Suprapubic skin (tissue), 4 donors: Measurements from ENCODE around the gene IQCN. TPM values are rescaled to one million over a fixed set of nuclear protein-coding genes. Genes with fewer than 3 reads are reported as not detected.

ENCODE experiments used
- DNase-seq, 2 donors: peaks; one replicate each; pipeline ENCODE4 v3.0.0-alpha.2; 2019; ENCODE audit warnings: low spot score in 2 of 2
- H3K27ac ChIP-seq: fragments of 200-600 bp; sonication (generic); one replicate; pipeline ENCODE4 v1.5.1; 2019
- H3K27me3 ChIP-seq: fragments of 200-600 bp; sonication (generic); one replicate; pipeline ENCODE4 v1.5.1; 2019
- H3K36me3 ChIP-seq: fragments of 200-600 bp; sonication (generic); one replicate; pipeline ENCODE4 v1.5.1; 2019
- H3K4me1 ChIP-seq: fragments of 200-600 bp; sonication (generic); one replicate; pipeline ENCODE4 v1.5.1; 2019
- H3K4me3 ChIP-seq: fragments of 200-600 bp; sonication (generic); one replicate; pipeline ENCODE4 v1.5.1; 2019; ENCODE audit warnings: mild to moderate bottlenecking
- H3K9me3 ChIP-seq: fragments of 200-600 bp; sonication (generic); one replicate; pipeline ENCODE4 v1.5.1; 2019
- EP300 ChIP-seq: sonication (generic); formaldehyde crosslinking; IDR thresholded peaks from one replicate; pipeline ENCODE4 v1.6.1; 2017; ENCODE audit warnings: antibody characterized with exemption
- POLR2A ChIP-seq, 2 donors: fragments of 450-650 bp; IDR thresholded peaks; one replicate each; pipeline ENCODE4 v1.6.1; 2017; ENCODE audit warnings: antibody characterized with exemption in 2 of 2, mild to moderate bottlenecking in 2 of 2, moderate library complexity in 2 of 2
- POLR2AphosphoS5 ChIP-seq, 3 donors: sonication (generic); formaldehyde crosslinking; IDR thresholded peaks; one replicate each; pipeline ENCODE4 v1.6.1; 2017; ENCODE audit warnings: antibody characterized with exemption in 3 of 3
- WGBS: methylation state at CpG from one replicate; pipeline ENCODE4 v1.1.5; 2018; 5-methylcytosine and 5-hydroxymethylcytosine counted together
- total RNA-seq, 4 donors: library from RNA; depleted of rRNA; stranded (reverse); fragments of >200 nt; gene quantifications; one replicate each; pipeline ENCODE4 v1.1.0, GENCODE V29; 2016
- TF ChIP-seq, protein P1 (sequence below), 2 donors: fragments of 200-600 bp in 1 of 2; fragments of 450-650 bp in 1 of 2; sonication (generic) in 1 of 2; IDR thresholded peaks; one replicate each; pipeline ENCODE4 v1.5.1; 2016 to 2019; ENCODE audit warnings: antibody characterized with exemption in 2 of 2, mild to moderate bottlenecking in 1 of 2, moderate library complexity in 1 of 2

IQCN gene, protein sequence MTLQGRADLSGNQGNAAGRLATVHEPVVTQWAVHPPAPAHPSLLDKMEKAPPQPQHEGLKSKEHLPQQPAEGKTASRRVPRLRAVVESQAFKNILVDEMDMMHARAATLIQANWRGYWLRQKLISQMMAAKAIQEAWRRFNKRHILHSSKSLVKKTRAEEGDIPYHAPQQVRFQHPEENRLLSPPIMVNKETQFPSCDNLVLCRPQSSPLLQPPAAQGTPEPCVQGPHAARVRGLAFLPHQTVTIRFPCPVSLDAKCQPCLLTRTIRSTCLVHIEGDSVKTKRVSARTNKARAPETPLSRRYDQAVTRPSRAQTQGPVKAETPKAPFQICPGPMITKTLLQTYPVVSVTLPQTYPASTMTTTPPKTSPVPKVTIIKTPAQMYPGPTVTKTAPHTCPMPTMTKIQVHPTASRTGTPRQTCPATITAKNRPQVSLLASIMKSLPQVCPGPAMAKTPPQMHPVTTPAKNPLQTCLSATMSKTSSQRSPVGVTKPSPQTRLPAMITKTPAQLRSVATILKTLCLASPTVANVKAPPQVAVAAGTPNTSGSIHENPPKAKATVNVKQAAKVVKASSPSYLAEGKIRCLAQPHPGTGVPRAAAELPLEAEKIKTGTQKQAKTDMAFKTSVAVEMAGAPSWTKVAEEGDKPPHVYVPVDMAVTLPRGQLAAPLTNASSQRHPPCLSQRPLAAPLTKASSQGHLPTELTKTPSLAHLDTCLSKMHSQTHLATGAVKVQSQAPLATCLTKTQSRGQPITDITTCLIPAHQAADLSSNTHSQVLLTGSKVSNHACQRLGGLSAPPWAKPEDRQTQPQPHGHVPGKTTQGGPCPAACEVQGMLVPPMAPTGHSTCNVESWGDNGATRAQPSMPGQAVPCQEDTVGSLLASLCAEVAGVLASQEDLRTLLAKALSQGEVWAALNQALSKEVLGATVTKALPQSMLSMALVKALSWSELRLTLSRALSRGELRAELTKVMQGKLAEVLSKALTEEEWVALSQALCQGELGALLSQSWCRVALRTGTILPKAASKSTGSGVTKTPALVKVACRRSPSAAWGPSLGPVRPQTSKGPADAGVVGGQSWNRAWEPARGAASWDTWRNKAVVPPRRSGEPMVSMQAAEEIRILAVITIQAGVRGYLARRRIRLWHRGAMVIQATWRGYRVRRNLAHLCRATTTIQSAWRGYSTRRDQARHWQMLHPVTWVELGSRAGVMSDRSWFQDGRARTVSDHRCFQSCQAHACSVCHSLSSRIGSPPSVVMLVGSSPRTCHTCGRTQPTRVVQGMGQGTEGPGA (N-terminal part only)
- 10 to 100 TPM in 3 of 4 donors, 1 to 10 TPM in 1; 8.1 to 27.6 (median 13.6) TPM for total RNA-seq

DNA sequence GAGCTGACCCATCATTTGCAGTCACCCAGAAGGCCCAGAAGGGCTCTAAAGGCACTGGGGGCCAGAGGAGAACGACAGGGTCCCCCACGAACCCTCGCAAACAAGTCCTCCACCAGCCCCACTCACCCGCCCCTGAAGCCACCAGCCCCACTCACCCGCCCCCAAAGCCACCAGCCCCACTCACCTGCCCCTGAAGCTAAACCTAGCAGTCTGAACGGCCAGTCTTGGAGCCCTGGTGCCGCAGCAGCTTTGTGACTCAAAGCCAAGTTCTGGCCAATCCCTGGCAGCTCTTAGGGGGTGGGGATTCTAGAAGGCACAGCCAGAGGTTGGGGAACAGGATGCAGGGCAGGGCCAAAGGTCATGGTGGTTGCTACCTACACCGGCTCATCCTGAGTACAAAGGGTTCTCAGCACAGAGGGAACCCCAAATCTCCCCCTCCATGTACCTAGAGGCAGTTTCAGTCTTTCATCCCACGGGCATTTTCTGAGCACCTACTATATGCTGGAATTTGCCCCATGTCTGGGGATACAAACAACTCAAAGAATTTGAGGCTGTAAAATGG lies at the start of gene IQCN:
TSS of gene IQCN (minus strand) at position 234 of the 562 bp plus-strand sequence. CDS start 4,974 bp downstream, outside the sequence.
- H3K27ac ChIP-seq, result peak within 1 kb of the TSS; percentile 67
- H3K4me1 ChIP-seq, result peaks cover 51% of the 10 kb centered on the region
- 92% methylated on average over 4 of the region's 9 CpGs for WGBS
- no peaks in the 10 kb centered on the region for H3K27me3 ChIP-seq
- H3K4me3 ChIP-seq, result peak within 1 kb of the TSS; percentile 25
- TF ChIP-seq POLR2A (IDR thresholded peaks at IDR 0.05), result no peak
- TF ChIP-seq, protein P1, sequence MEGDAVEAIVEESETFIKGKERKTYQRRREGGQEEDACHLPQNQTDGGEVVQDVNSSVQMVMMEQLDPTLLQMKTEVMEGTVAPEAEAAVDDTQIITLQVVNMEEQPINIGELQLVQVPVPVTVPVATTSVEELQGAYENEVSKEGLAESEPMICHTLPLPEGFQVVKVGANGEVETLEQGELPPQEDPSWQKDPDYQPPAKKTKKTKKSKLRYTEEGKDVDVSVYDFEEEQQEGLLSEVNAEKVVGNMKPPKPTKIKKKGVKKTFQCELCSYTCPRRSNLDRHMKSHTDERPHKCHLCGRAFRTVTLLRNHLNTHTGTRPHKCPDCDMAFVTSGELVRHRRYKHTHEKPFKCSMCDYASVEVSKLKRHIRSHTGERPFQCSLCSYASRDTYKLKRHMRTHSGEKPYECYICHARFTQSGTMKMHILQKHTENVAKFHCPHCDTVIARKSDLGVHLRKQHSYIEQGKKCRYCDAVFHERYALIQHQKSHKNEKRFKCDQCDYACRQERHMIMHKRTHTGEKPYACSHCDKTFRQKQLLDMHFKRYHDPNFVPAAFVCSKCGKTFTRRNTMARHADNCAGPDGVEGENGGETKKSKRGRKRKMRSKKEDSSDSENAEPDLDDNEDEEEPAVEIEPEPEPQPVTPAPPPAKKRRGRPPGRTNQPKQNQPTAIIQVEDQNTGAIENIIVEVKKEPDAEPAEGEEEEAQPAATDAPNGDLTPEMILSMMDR (IDR thresholded peaks at IDR 0.05), result no peak
- TF ChIP-seq EP300, result no peak
- TF ChIP-seq POLR2AphosphoS5 (IDR thresholded peaks at IDR 0.05), result no peak
- peak in 1 of 2 donors; percentile 87 for DNase-seq
- H3K36me3 ChIP-seq, result peaks cover 13% of the 10 kb centered on the region
- no peaks in the 10 kb centered on the region for H3K9me3 ChIP-seq

DNA sequence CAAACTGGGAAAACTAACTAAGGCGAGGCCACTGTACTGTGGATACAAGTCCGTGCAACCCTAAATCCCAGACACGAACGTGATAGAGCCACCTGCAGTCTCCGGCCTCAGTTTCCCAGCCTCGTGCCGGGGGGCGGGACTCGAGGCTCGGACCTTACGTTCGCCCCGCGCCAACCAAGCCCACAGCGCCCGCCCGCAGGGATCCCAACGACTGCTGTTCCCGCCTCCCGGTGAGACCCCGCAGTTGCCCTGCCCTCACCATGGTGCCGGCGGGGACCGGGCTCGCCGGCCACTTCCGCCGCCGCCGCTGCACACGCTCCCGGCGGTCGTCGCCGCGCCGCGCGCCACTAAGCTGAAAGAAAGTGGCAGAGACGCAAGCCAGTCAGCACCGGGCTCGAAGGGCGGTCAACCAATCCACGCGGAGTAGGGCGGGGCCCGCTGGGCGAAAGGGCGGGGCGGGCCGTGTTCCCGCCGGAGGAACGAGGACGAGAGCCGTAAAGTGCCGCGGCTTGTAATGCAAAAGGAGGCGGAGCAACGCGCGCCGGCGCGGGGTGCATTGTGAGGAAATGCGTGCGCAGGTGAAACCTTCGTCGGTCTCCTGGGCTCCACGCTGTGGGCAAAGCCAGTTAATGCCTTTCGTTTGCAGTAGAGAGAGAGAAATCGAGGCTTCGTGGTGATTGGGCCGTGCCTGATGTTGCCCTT lies 48.7 kb upstream of the IQCN start, which contains the start of gene LSM4:
TSS of gene LSM4 (minus strand) at position 318 of the 702 bp plus-strand sequence. CDS start at position 262, 56 bp downstream.
- DNase-seq, result peak; percentile 99
- peak within 1 kb of the TSS; percentile 83 for H3K27ac ChIP-seq
- peaks cover 53% of the 10 kb centered on the region for H3K4me1 ChIP-seq
- no peaks in the 10 kb centered on the region for H3K36me3 ChIP-seq
- peak in 1 of 2 donors; percentile 27 for TF ChIP-seq POLR2A (IDR thresholded peaks at IDR 0.05)
- peak in 2 of 3 donors; percentile 71 to 80 for TF ChIP-seq POLR2AphosphoS5 (IDR thresholded peaks at IDR 0.05)
- no peak for TF ChIP-seq EP300
- TF ChIP-seq, protein P1 (IDR thresholded peaks at IDR 0.05), result peak in 1 of 2 donors; percentile 26
- H3K27me3 ChIP-seq, result no peaks in the 10 kb centered on the region
- no peaks in the 10 kb centered on the region for H3K9me3 ChIP-seq
- peak within 1 kb of the TSS; percentile 85 for H3K4me3 ChIP-seq
- 0% methylated on average over 34 of the region's 75 CpGs for WGBS

DNA sequence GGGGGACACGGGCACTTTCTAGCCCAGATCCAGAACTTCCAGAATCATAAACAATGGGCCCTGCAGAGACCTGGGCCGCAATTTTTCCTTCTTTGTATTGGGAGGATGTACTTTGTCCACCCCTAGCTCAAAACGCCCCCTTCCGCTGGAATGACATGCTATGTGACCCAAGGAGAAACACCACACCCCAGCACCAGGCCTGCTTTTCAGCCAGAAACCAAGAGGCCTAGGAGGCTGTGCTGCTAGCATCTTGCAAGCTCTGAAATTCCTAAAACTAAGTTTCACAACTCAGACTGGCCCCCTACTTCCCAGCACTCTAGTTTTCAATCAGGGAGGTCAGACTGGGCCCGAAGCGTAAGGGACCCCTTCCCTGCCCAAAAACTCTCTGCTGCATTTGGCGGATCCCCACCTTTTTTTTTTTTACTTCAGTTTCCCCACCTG lies 48.1 kb upstream of the IQCN start:
- TF ChIP-seq, protein P1 (IDR thresholded peaks at IDR 0.05), result no peak
- TF ChIP-seq POLR2A (IDR thresholded peaks at IDR 0.05), result no peak
- no peak for TF ChIP-seq POLR2AphosphoS5 (IDR thresholded peaks at IDR 0.05)
- no peak for TF ChIP-seq EP300
- H3K4me3 ChIP-seq, result peak overlapping the region; percentile 85
- H3K4me1 ChIP-seq, result peaks cover 54% of the 10 kb centered on the region
- H3K36me3 ChIP-seq, result no peaks in the 10 kb centered on the region
- no peaks in the 10 kb centered on the region for H3K9me3 ChIP-seq
- under 1% methylated on average over 7 of the region's 7 CpGs for WGBS
- peak overlapping the region; percentile 83 for H3K27ac ChIP-seq
- DNase-seq, result no peak
- no peaks in the 10 kb centered on the region for H3K27me3 ChIP-seq

DNA sequence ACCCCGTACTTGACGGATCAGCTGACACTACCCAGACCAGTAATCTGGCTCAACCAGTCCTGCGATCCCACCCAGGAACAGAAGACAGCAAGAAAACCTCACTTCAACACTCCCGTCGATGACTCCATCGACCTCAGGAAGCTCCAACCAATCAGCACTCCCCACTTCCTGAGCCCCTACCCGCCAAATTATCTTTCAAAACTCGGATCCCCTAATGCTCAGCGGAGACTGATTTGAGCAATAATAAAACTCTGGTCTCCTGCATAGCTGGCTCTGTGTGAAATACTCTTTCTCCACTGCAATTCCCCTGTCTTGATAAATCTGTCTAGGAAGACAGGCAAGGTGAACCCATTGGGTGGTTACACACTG lies 47.5 kb upstream of the IQCN start:
- Histone ChIP-seq H3K36me3 (no peaks in the 10 kb centered on the region), H3K4me3 (peak overlapping the region; percentile 85), H3K4me1 (peaks cover 54% of the 10 kb centered on the region), H3K9me3 (no peaks in the 10 kb centered on the region), H3K27ac (peak overlapping the region; percentile 83), H3K27me3 (no peaks in the 10 kb centered on the region)
- no peak for DNase-seq
- WGBS, result 9% methylated on average over 9 of the region's 9 CpGs
- TF ChIP-seq POLR2A (IDR thresholded peaks at IDR 0.05), result no peak
- no peak for TF ChIP-seq EP300
- TF ChIP-seq POLR2AphosphoS5 (IDR thresholded peaks at IDR 0.05), result no peak
- TF ChIP-seq, protein P1 (IDR thresholded peaks at IDR 0.05), result no peak
